Cardiac fibroblast (primary cell): Measurements from ENCODE around the gene BCL11B.

ENCODE experiments used
- DNase-seq, 2 donors: peaks; one replicate each; pipeline versions ENCODE4 v3.0.0 to v3.0.0-alpha.2; 2010; ENCODE audit warnings: low read depth in 2 of 2
- H3K4me3 ChIP-seq, 2 donors: replicated peaks in 1 of 2; 1 replicate in 1 of 2; 2 replicates in 1 of 2; pipeline ENCODE4 v1.5.1; 2011; ENCODE audit warnings: low read depth in 2 of 2, low read length in 2 of 2, mild to moderate bottlenecking in 2 of 2, moderate library complexity in 1 of 2
- TF ChIP-seq, protein P1 (sequence below): IDR thresholded peaks from one replicate; pipeline ENCODE4 v1.5.1; 2011; ENCODE audit warnings: low read depth, mild to moderate bottlenecking, low read length, inconsistent platforms

The BCL11B gene

GRCh38 chr14:99212646-99213045 lies 59.4 kb downstream of the BCL11B start:
- no peak overlapping the region for H3K4me3 ChIP-seq
- no peak for DNase-seq
- TF ChIP-seq, protein P1, sequence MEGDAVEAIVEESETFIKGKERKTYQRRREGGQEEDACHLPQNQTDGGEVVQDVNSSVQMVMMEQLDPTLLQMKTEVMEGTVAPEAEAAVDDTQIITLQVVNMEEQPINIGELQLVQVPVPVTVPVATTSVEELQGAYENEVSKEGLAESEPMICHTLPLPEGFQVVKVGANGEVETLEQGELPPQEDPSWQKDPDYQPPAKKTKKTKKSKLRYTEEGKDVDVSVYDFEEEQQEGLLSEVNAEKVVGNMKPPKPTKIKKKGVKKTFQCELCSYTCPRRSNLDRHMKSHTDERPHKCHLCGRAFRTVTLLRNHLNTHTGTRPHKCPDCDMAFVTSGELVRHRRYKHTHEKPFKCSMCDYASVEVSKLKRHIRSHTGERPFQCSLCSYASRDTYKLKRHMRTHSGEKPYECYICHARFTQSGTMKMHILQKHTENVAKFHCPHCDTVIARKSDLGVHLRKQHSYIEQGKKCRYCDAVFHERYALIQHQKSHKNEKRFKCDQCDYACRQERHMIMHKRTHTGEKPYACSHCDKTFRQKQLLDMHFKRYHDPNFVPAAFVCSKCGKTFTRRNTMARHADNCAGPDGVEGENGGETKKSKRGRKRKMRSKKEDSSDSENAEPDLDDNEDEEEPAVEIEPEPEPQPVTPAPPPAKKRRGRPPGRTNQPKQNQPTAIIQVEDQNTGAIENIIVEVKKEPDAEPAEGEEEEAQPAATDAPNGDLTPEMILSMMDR: no peak

- no peak overlapping the region for H3K4me3 ChIP-seq
- TF ChIP-seq, protein P1: no peak
- DNase-seq: no peak
Observed at GRCh38 chr14:99212199-99212598, 59.8 kb downstream of the BCL11B start.

DNA sequence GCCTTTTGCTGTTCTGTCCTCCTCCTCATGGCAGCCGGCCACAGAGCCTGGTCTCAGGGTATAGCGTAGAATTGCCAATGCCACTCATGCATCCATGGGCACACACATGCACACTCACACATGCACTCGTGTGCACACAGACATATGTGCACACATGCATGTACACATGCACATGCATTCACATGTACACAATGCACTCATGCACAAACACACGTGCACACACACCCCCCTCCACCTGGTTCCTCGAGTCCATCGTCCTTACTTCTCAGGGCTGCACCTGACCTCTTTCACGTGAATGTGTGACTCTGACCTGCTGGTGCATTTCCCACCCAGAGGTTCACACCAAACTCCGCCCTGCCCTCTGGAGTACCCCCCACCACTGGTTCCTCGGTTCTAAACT lies 60.6 kb downstream of the BCL11B start:
- DNase-seq: no peak
- H3K4me3 ChIP-seq: no peak overlapping the region
- TF ChIP-seq, protein P1: no peak

DNA sequence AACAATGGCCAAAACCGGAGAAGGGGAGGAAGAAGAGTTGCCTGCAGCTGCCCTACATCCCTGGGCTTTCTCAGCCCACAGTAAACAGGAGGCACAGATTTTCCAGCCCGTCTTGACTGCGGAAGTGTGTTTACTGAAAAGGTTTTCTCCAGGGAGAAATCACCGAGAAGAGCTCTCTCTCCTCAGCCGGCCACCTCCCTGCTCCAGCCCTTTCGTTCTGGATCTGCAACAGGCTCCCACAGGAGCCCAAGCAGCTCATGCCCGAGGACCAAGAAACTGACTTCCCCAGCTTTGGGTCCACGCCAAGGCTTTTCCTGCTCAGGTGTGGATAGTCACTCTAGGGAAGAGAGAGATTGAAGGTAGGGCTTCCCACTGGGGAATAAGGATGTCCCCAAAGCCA lies 61.7 kb downstream of the BCL11B start:
- TF ChIP-seq, protein P1: no peak
- DNase-seq: no peak
- H3K4me3 ChIP-seq: no peak overlapping the region

DNA sequence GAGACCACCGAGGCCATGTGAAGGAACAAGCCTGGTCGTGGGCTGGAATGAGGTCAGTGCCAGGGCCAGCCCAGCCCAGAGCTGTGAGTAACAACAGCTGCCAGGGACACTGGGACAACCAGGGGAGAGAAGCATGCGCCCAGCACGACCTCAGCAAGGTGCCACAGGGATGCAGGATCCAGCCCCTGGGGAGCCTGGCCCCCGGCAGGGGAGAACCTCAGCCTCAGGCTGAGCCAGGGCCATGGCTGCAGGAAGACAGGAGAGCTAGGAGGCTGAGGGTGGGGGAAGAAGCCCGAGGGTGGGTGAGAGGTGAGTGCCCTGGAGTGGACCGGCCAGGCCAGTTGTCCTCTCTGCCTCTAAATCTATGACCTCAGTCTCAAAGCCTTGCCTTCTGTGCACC lies 62.6 kb downstream of the BCL11B start:
- no peak for DNase-seq
- TF ChIP-seq, protein P1: no peak
- no peak overlapping the region for H3K4me3 ChIP-seq

DNA sequence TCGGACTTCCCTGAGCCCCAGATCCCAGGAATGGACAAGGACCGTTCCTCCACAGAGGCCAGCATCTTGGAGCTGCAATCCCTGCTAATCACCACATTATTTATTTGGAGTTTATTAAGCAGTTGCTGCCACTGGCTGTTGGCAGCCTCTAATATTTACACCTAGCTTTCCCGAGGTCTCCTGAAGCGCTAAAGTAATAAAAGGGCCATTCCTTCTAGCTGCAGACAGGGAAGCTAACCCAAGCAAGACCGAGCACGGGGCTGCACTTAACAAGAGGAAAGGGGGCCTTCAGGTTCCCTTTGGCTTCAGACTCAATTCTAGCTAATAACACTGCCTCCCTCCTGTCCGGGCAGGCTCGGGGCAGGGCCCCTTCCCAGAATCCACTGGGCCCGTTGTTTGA lies 63.7 kb downstream of the BCL11B start:
- TF ChIP-seq, protein P1: no peak
- DNase-seq: no peak
- H3K4me3 ChIP-seq: no peak overlapping the region

- no peak overlapping the region for H3K4me3 ChIP-seq
- no peak for DNase-seq
Observed at GRCh38 chr14:99207456-99207855, 64.5 kb downstream of the BCL11B start.

More at GRCh38 chr14:99207456-99207855, 64.5 kb downstream of the BCL11B start:
- TF ChIP-seq, protein P1: no peak
